ENCODE data around the gene AP4M1.

The AP4M1 gene

DNA sequence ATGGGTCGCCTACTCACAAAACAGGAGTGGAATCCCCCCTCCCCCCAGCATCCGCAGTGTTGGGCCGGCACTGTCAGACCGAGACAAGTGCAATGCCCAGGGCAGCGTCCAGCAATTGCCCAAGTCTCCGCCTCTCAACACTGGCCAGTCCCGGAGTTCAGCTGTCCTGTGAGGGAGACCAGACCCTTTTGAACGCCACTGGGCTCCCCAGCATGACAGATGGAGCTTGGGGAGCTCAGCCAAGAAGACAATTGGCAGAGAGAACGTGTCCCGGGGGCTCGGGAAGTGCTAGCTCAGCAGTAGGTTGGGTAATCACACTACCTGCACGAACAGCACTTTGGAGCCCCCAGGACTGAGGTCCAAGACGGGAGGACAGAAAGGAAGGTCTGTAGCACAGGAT is 7.9 kb upstream of the AP4M1 start:
- no peak overlapping the region for H3K9ac ChIP-seq (ENCODE audit: low read length)
- H3K79me2 ChIP-seq (ENCODE audit: low read length) = peaks cover 71% of the 10 kb centered on the region
- H3K27ac ChIP-seq (ENCODE audit: low read length) = no peak overlapping the region

DNA sequence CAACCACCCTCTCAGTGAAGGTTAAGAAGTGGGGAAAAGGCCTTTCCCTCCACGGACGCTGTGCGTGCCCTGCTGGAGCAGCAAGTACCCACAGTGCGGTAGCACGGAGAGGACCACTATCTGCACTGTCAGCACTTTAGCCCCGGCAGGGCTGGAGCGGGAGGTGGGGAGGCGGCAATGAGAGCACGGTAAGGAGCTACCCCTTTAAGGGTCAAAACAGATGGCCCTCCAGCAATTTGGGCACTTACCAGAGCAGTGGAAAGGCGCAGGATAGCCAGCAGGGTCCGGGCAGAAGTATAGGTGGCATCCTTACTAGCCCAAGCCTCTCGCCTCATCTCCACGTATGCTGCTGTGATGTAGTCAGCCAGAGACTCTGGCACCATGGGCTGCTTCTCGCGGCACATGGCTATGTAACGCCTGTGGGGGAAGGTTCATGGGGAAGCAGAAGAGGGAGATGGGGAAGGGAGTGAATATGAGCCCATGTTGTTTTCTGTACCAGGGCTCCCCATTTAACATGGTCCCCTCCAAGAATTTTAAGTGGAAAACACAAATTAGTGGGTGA is 7.4 kb upstream of the AP4M1 start:
- Histone ChIP-seq H3K79me2 (ENCODE audit: low read length) (peaks cover 71% of the 10 kb centered on the region), H3K9me2 (replicated peaks; ENCODE audit: insufficient read depth, low read length) (no peaks in the 10 kb centered on the region), H3F3A (ENCODE audit: insufficient read depth, low read length) (peaks cover 54% of the 10 kb centered on the region), H3K27me3 (replicated peaks; ENCODE audit: insufficient read depth, low read length) (no peaks in the 10 kb centered on the region), H3K9me3 (replicated peaks; ENCODE audit: insufficient read depth, low read length) (no peaks in the 10 kb centered on the region), H2AFZ (ENCODE audit: low read length) (no peak overlapping the region), H3K4me2 (ENCODE audit: low read depth, low read length) (no peak overlapping the region), H3K9ac (ENCODE audit: low read length) (no peak overlapping the region), H3K27ac (ENCODE audit: low read length) (no peak overlapping the region), H4K20me1 (ENCODE audit: insufficient read depth, low read length) (no peaks in the 10 kb centered on the region), H3K36me3 (replicated peaks; ENCODE audit: insufficient read depth, low read length) (peaks cover 52% of the 10 kb centered on the region), H3K4me3 (ENCODE audit: low read length) (no peak overlapping the region), H3K4me1 (ENCODE audit: low read length) (peaks cover 9% of the 10 kb centered on the region; the same call in 1 of the 2 replicates)
- TF ChIP-seq, protein P1, sequence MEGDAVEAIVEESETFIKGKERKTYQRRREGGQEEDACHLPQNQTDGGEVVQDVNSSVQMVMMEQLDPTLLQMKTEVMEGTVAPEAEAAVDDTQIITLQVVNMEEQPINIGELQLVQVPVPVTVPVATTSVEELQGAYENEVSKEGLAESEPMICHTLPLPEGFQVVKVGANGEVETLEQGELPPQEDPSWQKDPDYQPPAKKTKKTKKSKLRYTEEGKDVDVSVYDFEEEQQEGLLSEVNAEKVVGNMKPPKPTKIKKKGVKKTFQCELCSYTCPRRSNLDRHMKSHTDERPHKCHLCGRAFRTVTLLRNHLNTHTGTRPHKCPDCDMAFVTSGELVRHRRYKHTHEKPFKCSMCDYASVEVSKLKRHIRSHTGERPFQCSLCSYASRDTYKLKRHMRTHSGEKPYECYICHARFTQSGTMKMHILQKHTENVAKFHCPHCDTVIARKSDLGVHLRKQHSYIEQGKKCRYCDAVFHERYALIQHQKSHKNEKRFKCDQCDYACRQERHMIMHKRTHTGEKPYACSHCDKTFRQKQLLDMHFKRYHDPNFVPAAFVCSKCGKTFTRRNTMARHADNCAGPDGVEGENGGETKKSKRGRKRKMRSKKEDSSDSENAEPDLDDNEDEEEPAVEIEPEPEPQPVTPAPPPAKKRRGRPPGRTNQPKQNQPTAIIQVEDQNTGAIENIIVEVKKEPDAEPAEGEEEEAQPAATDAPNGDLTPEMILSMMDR (IDR thresholded peaks at IDR 0.05; ENCODE audit: low read length) = no peak
- TF ChIP-seq EZH2phosphoT487 (IDR thresholded peaks at IDR 0.05; ENCODE audit: low read length) (no peak), EZH2 (optimal IDR thresholded peaks at IDR 0.05; ENCODE audit: low read depth, low read length) (no peak)
- no peak for DNase-seq

More for the DNA sequence above, 7.9 kb upstream of the AP4M1 start:
- DNase-seq = no peak
- Histone ChIP-seq H3K4me3 (ENCODE audit: low read length) (no peak overlapping the region), H3K9me3 (replicated peaks; ENCODE audit: insufficient read depth, low read length) (no peaks in the 10 kb centered on the region), H3K27me3 (replicated peaks; ENCODE audit: insufficient read depth, low read length) (no peaks in the 10 kb centered on the region), H3K4me2 (ENCODE audit: low read depth, low read length) (no peak overlapping the region), H4K20me1 (ENCODE audit: insufficient read depth, low read length) (no peaks in the 10 kb centered on the region), H3K4me1 (ENCODE audit: low read length) (peaks cover 9% of the 10 kb centered on the region; the same call in 1 of the 2 replicates), H3K36me3 (replicated peaks; ENCODE audit: insufficient read depth, low read length) (peaks cover 47% of the 10 kb centered on the region), H3K9me2 (replicated peaks; ENCODE audit: insufficient read depth, low read length) (no peaks in the 10 kb centered on the region), H2AFZ (ENCODE audit: low read length) (no peak overlapping the region), H3F3A (ENCODE audit: insufficient read depth, low read length) (peaks cover 54% of the 10 kb centered on the region)
- TF ChIP-seq EZH2phosphoT487 (IDR thresholded peaks at IDR 0.05; ENCODE audit: low read length) = no peak
- TF ChIP-seq EZH2 (optimal IDR thresholded peaks at IDR 0.05; ENCODE audit: low read depth, low read length) = no peak
- TF ChIP-seq, protein P1 (IDR thresholded peaks at IDR 0.05; ENCODE audit: low read length) = no peak

DNA sequence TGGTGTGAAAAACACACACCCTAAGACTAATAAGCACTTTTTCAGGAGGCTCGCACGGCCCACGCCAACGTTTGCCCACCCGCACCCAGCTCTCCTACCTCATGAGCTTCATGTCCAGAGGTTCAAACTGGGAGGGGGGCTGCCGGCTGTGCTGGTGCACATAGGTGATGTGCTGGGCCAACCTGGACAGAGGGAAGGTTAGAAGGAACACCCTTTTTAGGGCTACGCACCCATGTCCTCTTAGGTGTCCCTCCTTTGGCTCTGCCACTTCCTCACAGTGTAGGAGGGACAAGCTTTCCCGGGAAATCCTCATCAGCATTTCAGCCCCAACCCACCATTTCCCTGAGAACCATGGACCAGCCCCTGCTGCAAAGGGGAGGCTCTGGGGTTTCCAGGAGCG is 6.2 kb upstream of the AP4M1 start:
- Histone ChIP-seq H3F3A (ENCODE audit: insufficient read depth, low read length) (peaks cover 54% of the 10 kb centered on the region), H3K79me2 (ENCODE audit: low read length) (peaks cover 74% of the 10 kb centered on the region), H3K36me3 (replicated peaks; ENCODE audit: insufficient read depth, low read length) (peaks cover 58% of the 10 kb centered on the region)

More for the DNA sequence above, 6.2 kb upstream of the AP4M1 start:
- no peaks in the 10 kb centered on the region for H3K9me2 ChIP-seq (replicated peaks; ENCODE audit: insufficient read depth, low read length)
- no peak for DNase-seq
- no peak for TF ChIP-seq EZH2phosphoT487 (IDR thresholded peaks at IDR 0.05; ENCODE audit: low read length)
- TF ChIP-seq, protein P1 (IDR thresholded peaks at IDR 0.05; ENCODE audit: low read length) = no peak
- TF ChIP-seq EZH2 (optimal IDR thresholded peaks at IDR 0.05; ENCODE audit: low read depth, low read length) = no peak
- H3K27ac ChIP-seq (ENCODE audit: low read length) = no peak overlapping the region
- peaks cover 7% of the 10 kb centered on the region; the same call in 1 of the 2 replicates for H4K20me1 ChIP-seq (ENCODE audit: insufficient read depth, low read length)
- no peak overlapping the region for H3K4me2 ChIP-seq (ENCODE audit: low read depth, low read length)
- peaks cover 10% of the 10 kb centered on the region for H3K4me1 ChIP-seq (ENCODE audit: low read length)
- no peak overlapping the region for H3K4me3 ChIP-seq (ENCODE audit: low read length)
- H3K9ac ChIP-seq (ENCODE audit: low read length) = no peak overlapping the region
- no peak overlapping the region for H2AFZ ChIP-seq (ENCODE audit: low read length)
- H3K27me3 ChIP-seq (replicated peaks; ENCODE audit: insufficient read depth, low read length) = no peaks in the 10 kb centered on the region
- H3K9me3 ChIP-seq (replicated peaks; ENCODE audit: insufficient read depth, low read length) = no peaks in the 10 kb centered on the region

All from MM.1S (cell line).